HepG2 (cell line): Measurements from ENCODE around the gene KHK. TPM values are rescaled to one million over a fixed set of nuclear protein-coding genes. Genes with fewer than 3 reads are reported as not detected.

Experiments used
- AHR ChIP-seq: IDR thresholded peaks from 2 replicates; pipeline ENCODE4 v1.6.1; 2018; ENCODE audit warnings: missing genetic modification reagents, missing compliant biosample characterization
- FOXA3 ChIP-seq: IDR thresholded peaks from 2 replicates; pipeline ENCODE4 v1.6.1; 2016; ENCODE audit warnings: missing genetic modification reagents, missing compliant biosample characterization
- FOXM1 ChIP-seq: sonication (generic); formaldehyde crosslinking; IDR thresholded peaks from 2 replicates; pipeline ENCODE4 v1.5.0; 2020; ENCODE audit warnings: missing genetic modification reagents
- HES4 ChIP-seq: sonication (generic); formaldehyde crosslinking; IDR thresholded peaks from 2 replicates; pipeline ENCODE4 v1.9.0; 2021; ENCODE audit warnings: mild to moderate bottlenecking, missing genetic modification reagents, borderline replicate concordance
- HHEX ChIP-seq: IDR thresholded peaks from 2 replicates; pipeline ENCODE4 v1.6.1; 2016; ENCODE audit warnings: control low read depth
- HOXA9 ChIP-seq: sonication (generic); formaldehyde crosslinking; IDR thresholded peaks from 2 replicates; pipeline ENCODE4 v1.8.1; 2022; ENCODE audit warnings: missing genetic modification reagents, mild to moderate bottlenecking, moderate library complexity, borderline replicate concordance
- IKZF4 ChIP-seq: sonication (generic); formaldehyde crosslinking; IDR thresholded peaks from 2 replicates; pipeline ENCODE4 v1.5.1; 2020; ENCODE audit warnings: borderline replicate concordance, mild to moderate bottlenecking, low read depth, missing genetic modification reagents; ENCODE audit errors: not compliant biosample characterization
- MLX ChIP-seq: IDR thresholded peaks from 2 replicates; pipeline ENCODE4 v1.6.1; 2016
- RNF219 ChIP-seq: sonication (generic); formaldehyde crosslinking; IDR thresholded peaks from 2 replicates; pipeline ENCODE4 v1.5.0; 2020; ENCODE audit warnings: mild to moderate bottlenecking, missing genetic modification reagents
- SAP130 ChIP-seq: IDR thresholded peaks from 2 replicates; pipeline ENCODE4 v1.6.1; 2016; ENCODE audit warnings: low read depth
- SMARCC2 ChIP-seq: fragments of 450-650 bp; IDR thresholded peaks from 2 replicates; pipeline ENCODE4 v1.6.1; 2017; ENCODE audit warnings: antibody characterized with exemption, mild to moderate bottlenecking
- ZBTB37 ChIP-seq: sonication (generic); formaldehyde crosslinking; IDR thresholded peaks from 2 replicates; pipeline ENCODE4 v1.4.0; 2020; ENCODE audit warnings: mild to moderate bottlenecking, missing genetic modification reagents
- ZNF136 ChIP-seq: sonication (generic); formaldehyde crosslinking; IDR thresholded peaks from 2 replicates; pipeline ENCODE4 v1.8.1; 2022; ENCODE audit warnings: low read depth, mild to moderate bottlenecking, moderate library complexity, missing genetic modification reagents
- ZNF563 ChIP-seq: sonication (generic); formaldehyde crosslinking; IDR thresholded peaks from 2 replicates; pipeline ENCODE4 v1.8.0; 2022; ENCODE audit warnings: mild to moderate bottlenecking, moderate library complexity, missing genetic modification reagents
- ZNF605 ChIP-seq: sonication (generic); formaldehyde crosslinking; IDR thresholded peaks from 2 replicates; pipeline ENCODE4 v1.8.0; 2022; ENCODE audit warnings: mild to moderate bottlenecking, missing genetic modification reagents
- ZNF740 ChIP-seq: sonication (generic); formaldehyde crosslinking; IDR thresholded peaks from 2 replicates; pipeline ENCODE4 v1.4.0; 2020; ENCODE audit warnings: missing genetic modification reagents
- ZNF766 ChIP-seq: sonication (generic); formaldehyde crosslinking; IDR thresholded peaks from 2 replicates; pipeline ENCODE4 v1.5.0; 2020; ENCODE audit warnings: missing genetic modification reagents, borderline replicate concordance
- ZSCAN12 ChIP-seq: sonication (generic); formaldehyde crosslinking; IDR thresholded peaks from 2 replicates; pipeline ENCODE4 v1.9.0; 2021; ENCODE audit warnings: mild to moderate bottlenecking, missing genetic modification reagents
- ZUFSP ChIP-seq: sonication (generic); formaldehyde crosslinking; IDR thresholded peaks from 2 replicates; pipeline ENCODE4 v1.9.0; 2021; ENCODE audit warnings: missing genetic modification reagents, mild to moderate bottlenecking, borderline replicate concordance
- polyA plus RNA-seq, 8 experiments: library from polyadenylated mRNA; depleted of rRNA in 3 of 8; stranded (reverse) in 7 of 8; unstranded in 1 of 8; fragments of >200 nt; fragmentation: Illumina TruSeq in 4 of 8; extraction: Trizol in 4 of 8; gene quantifications; 2 replicates each; pipeline versions ENCODE4 v1.2.1 to v1.2.3, GENCODE V29; 2011 to 2016; ENCODE audit warnings: low read depth in 4 of 8, missing spikeins in 1 of 8, mixed read lengths in 1 of 8; ENCODE audit not compliant: insufficient read depth in 1 of 8
- total RNA-seq, 5 experiments: library from RNA; depleted of rRNA; stranded (reverse); fragments of >200 nt; fragmentation: Illumina TruSeq; extraction: Trizol; gene quantifications; 2 replicates each; pipeline ENCODE4 v1.2.3, GENCODE V29; 2016; ENCODE audit warnings: low read depth in 1 of 5

The KHK gene
- total and polyA plus RNA-seq, 2 of the 13 experiments (the other 11 are each of a cell fraction or from before 2014, with no cell fraction given) = 40.9 to 99.2 TPM

- peak; percentile 95 for TF ChIP-seq MLX
- no peak for TF ChIP-seq RNF219 (CRISPR knock-in tag)
- no peak for TF ChIP-seq HOXA9 (CRISPR knock-in tag)
- TF ChIP-seq ZNF605 (CRISPR knock-in tag) = no peak
- no peak for TF ChIP-seq ZBTB37
- TF ChIP-seq ZNF136 (CRISPR knock-in tag) = no peak
- TF ChIP-seq SAP130 = peak; percentile 95
- peak; percentile 60 for TF ChIP-seq FOXA3 (CRISPR knock-in tag)
- no peak for TF ChIP-seq ZUFSP (CRISPR knock-in tag)
- no peak for TF ChIP-seq ZNF740
- TF ChIP-seq ZSCAN12 (CRISPR knock-in tag) = no peak
- TF ChIP-seq FOXM1 (CRISPR knock-in tag) = no peak
- TF ChIP-seq ZNF563 (CRISPR knock-in tag) = no peak; the same call in 1 of the 2 replicates
- 0 out of 2 replicates have a peak, but pooled peaks have one; percentile 12 for TF ChIP-seq HHEX (CRISPR knock-in tag)
- TF ChIP-seq SMARCC2 = no peak
- no peak for TF ChIP-seq ZNF766 (CRISPR knock-in tag)
- no peak for TF ChIP-seq HES4 (CRISPR knock-in tag)
- TF ChIP-seq IKZF4 (CRISPR knock-in tag) = no peak
- TF ChIP-seq AHR = no peak
Measured at GRCh38 chr2:27093430-27094352, 7.1 kb downstream of the KHK start (continued).
